HL-60/S4 (cell line): ENCODE measurements around the gene PRRC1.
"Not testable (repeated sequence)": the region's sequence is repeated elsewhere in the genome, so short reads cannot be mapped to it uniquely, and the experiment has no call there.

Experiments
- in situ Hi-C: fragments of 300-500 bp; cut with MboI; formaldehyde crosslinking; loops from 2 replicates; pipeline ENCODE4 v1.14.3; 2022; ENCODE audit warnings: low sequenced_read_pairs

Gene PRRC1

GRCh38 chr5:127536687-127537086, 19.2 kb downstream of the PRRC1 start:
- in situ Hi-C loops = no loop called here

DNA sequence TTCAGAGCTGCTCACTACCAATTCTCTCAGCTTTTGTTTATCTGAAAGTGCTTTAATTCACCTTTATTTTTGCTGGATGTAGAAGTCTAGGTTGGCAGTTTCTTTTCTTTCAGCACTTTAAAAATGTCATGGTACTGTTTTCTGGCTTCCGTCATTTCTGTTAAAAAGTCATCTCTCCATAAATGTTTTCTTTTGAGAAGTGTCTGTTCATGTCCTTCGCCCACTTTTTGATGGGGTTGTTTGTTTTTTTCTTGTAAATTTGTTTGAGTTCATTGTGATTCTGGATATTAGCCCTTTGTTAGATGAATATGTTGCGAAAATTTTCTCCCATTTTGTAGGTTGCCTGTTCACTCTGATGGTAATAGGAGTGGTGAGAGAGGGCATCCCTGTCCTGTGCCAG, 23.1 kb downstream of the PRRC1 start:
- in situ Hi-C loops = not testable (repeated sequence)

DNA sequence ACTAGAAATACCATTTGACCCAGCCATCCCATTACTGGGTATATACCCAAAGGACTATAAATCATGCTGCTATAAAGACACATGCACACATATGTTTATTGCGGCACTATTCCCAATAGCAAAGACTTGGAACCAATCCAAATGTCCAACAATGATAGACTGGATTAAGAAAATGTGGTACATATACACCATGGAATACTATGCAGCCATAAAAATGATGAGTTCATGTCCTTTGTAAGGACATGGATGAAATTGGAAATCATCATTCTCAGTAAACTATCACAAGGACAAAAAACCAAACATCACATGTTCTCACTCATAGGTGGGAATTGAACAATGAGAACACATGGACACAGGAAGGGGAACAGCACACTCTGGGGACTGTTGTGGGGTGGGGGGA, 27.8 kb downstream of the PRRC1 start:
- in situ Hi-C loops = not testable (repeated sequence)

- in situ Hi-C loops = no loop called here
Measured at GRCh38 chr5:127549551-127549950, 32.1 kb downstream of the PRRC1 start.

GRCh38 chr5:127550652-127551409, 33.4 kb downstream of the PRRC1 start:
- in situ Hi-C loops = loop anchor here (25.0 kb wide), 1 partner anchor 661 kb away; no protein-coding TSS in a partner anchor

GRCh38 chr5:127551410-127552041, 34.1 kb downstream of the PRRC1 start:
- in situ Hi-C loops = loop anchor here (25.0 kb wide), 1 partner anchor 661 kb away; no protein-coding TSS in a partner anchor

DNA sequence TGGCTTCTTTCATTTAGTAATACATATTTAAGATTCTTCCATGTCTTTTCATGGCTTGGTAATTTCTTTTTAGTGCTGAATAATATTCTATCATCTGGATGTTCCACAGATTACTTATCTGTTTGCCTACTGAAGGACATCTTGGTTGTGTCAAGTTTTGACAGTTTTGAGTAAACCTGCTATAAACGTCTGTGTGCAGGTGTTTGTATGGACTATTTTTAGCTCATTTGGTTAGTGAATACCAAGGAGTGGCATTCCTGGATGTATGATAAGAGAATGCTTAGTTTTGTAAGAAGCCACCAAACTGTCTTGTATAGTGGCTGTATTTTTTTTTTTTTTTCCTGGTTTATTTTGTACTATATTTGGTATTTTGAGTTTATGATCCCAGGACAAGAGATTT, 38.4 kb downstream of the PRRC1 start:
- in situ Hi-C loops = loop anchor here (25.0 kb wide), 1 partner anchor 656 kb away; no protein-coding TSS in a partner anchor

GRCh38 chr5:127556609-127557334, 39.3 kb downstream of the PRRC1 start:
- in situ Hi-C loops = loop anchor here (25.0 kb wide), 1 partner anchor 656 kb away; no protein-coding TSS in a partner anchor

DNA sequence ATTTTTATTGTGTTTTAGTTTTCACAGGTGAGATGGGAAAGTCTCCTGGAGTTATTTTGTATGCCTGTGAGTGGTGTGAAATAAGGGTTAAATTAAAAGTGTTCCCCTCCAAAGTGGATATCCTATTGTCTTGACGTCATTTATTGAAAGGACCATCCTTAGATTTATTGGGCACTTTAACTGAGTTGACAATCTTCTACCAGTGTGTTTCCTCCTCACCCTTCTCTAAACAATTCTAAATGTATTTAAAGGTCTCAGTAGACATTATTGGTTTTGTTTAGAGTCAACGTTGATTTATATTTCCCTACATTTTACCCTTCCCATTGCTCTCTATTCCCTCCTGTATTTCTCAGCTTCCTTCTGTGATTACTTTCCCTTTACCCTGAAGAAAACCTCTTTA, 40.8 kb downstream of the PRRC1 start:
- in situ Hi-C loops = loop anchor here (25.0 kb wide), 1 partner anchor 654 kb away; no protein-coding TSS in a partner anchor

- in situ Hi-C loops = loop anchor here (25.0 kb wide), 1 partner anchor 651 kb away; no protein-coding TSS in a partner anchor
Measured at GRCh38 chr5:127561254-127561653, 43.8 kb downstream of the PRRC1 start.

DNA sequence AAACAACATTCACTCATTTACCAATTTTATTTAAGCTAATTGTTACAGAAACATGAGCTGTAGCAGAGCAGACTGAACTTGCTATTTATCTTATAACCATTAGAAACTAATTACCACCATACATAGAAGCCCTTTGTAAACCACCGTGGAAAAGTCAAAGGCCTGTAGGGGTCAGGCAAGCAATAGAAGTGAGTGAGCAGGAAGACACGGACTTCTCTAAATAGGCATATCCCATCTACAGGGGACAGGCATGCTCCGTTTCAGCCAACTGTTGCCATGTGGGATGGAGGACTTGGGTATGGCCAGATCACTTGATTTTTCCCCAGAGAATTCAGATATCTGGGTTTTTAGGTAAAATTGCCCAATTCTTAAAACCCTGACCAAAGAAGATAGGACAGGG, 44.8 kb downstream of the PRRC1 start:
- in situ Hi-C loops = loop anchor here (25.0 kb wide), 1 partner anchor 650 kb away; no protein-coding TSS in a partner anchor

GRCh38 chr5:127563136-127563535, 45.7 kb downstream of the PRRC1 start:
- in situ Hi-C loops = loop anchor here (25.0 kb wide), 1 partner anchor 649 kb away; no protein-coding TSS in a partner anchor

GRCh38 chr5:127564002-127564769, 46.7 kb downstream of the PRRC1 start:
- in situ Hi-C loops = loop anchor here (25.0 kb wide), 1 partner anchor 648 kb away; no protein-coding TSS in a partner anchor

- in situ Hi-C loops = loop anchor here (25.0 kb wide), 1 partner anchor 647 kb away; no protein-coding TSS in a partner anchor
Measured at GRCh38 chr5:127565586-127566270, 48.3 kb downstream of the PRRC1 start.

DNA sequence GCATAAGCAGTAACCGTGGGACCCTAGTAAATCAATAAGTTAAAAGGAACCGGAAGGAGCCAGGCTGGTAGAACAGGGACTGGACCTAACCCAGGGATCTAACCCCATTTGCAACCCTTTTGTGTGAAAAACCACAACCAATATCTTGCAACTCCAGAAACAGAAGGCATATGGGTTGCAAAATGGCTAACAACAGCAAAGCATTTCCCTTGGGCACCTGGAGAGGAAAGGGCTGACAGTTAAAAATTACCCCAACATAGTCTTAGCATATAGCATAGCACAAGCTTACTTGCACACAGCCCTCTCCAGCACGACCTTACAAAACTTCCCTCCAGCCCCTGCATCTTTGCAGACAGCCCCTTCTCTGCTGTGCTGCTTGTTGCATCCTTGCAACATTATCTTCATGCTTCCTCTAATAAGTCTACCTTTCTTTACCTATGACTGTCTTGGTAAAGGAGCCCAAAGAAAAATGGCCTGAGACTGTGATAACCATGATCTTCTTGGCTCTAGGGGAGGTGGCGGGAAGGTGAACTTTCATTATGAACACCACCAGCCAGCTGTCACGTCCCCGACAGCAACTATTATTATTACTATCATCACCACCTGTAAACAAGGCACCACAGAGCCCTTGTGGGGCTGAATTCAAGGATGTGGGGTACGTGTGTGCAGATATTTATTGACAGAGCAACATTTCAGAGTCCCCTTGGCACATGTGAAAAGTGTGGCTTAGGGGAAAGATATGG, 49.8 kb downstream of the PRRC1 start:
- in situ Hi-C loops = loop anchor here (25.0 kb wide), 1 partner anchor 645 kb away; no protein-coding TSS in a partner anchor

- in situ Hi-C loops = loop anchor here (25.0 kb wide), 1 partner anchor 644 kb away; no protein-coding TSS in a partner anchor
Measured at GRCh38 chr5:127568166-127568565, 50.7 kb downstream of the PRRC1 start.

DNA sequence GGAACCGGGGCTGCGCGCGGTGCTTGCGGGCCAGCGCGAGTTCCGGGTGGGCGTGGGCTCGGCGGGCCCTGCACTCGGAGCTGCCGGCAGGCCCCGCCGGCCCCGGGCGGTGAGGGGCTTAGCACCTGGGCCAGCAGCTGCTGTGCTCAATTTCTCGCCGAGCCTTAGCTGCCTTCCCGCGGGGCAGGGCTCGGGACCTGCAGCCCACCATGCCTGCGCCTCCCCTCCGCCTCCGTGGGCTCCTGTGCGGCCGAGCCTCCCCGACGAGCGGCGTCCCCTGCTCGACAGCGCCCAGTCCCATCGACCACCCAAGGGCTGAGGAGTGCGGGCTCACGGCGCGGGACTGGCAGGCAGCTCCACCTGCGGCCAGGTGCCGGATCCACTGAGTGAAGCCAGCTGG, 52.0 kb downstream of the PRRC1 start:
- in situ Hi-C loops = loop anchor here (25.0 kb wide), 1 partner anchor 643 kb away; no protein-coding TSS in a partner anchor

GRCh38 chr5:127571314-127572131, 54.1 kb downstream of the PRRC1 start:
- in situ Hi-C loops = loop anchor here (25.0 kb wide), 1 partner anchor 641 kb away; no protein-coding TSS in a partner anchor
